ENCODE measurements around the gene MOB3B.

Gene MOB3B

DNA sequence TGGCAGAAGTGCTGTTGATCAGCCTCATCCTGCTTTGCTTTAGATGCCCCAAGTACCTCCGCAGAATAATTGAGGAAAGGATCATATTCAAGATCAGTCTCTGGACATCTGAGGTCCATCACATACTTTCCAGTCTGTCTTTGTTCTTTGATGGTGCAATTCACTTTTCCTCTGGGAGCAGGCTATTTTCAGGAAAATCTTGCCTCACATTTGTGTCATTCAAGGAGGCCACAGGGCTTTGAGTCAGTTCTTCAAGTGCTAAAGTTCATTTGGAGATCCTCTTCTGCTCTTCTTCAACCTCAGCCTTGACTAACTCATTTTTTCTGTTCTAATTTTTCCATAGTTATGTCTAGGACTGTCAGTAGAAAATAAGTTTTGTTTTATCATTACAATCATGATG, 251.2 kb downstream of the MOB3B start:
- no peak for DNase-seq (ENCODE audit: low read depth)

DNA sequence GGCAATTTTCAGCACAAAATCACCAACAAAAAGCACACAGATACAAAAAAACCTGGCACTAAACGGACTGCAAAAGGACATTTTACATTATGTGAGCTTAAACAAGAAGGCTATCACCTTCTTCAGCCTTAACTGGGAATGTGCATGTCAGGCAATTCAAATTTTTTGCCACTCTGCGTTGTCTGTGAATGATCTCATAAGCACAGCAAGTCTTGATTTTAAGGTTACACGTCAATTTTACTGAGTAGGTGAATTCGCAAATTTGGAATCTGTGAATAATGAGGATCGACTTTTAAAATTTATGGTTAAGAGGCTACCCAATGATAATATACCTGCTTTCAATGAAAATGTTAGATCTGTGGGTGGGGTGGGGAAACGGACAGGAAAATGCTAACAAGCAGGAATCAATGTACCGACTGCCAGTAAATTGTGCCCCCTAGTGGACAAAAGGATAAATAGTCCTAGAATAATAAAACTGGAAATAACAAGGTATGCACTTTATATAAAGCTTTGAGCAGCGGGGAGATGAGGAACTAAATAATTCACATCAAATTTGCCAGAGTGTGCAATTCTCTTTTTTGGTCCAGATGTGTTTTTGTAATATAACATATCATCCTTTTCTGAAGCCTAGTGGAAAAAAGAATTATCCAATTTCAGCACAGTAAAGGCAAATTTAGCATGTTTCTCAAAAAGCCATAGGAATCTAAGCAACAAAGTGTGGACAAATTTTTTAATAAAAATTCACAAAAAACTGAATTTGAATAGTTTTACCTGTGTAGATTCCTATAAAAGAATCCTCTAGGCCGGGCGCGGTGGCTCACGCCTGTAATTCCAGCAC, 253.2 kb downstream of the MOB3B start:
- DNase-seq (ENCODE audit: low read depth): no peak
